22Rv1 (cell line): ENCODE results near the gene MYL5.

Experiments
- H3K27ac ChIP-seq: fragments of 450-650 bp; 2 replicates; pipeline ENCODE4 v1.5.1; 2017
- CTCF ChIP-seq: fragments of 450-650 bp; IDR thresholded peaks from 2 replicates; pipeline ENCODE4 v1.5.1; 2017; ENCODE audit warnings: mild to moderate bottlenecking
- ZFX ChIP-seq: fragments of 450-650 bp; IDR thresholded peaks from 2 replicates; pipeline ENCODE4 v1.6.1; 2017; ENCODE audit warnings: antibody characterized with exemption, borderline replicate concordance

The MYL5 gene

GRCh38 chr4:651884-652642, 22.3 kb upstream of the MYL5 start:
- H3K27ac ChIP-seq, result no peak overlapping the region
- TF ChIP-seq CTCF (no peak), ZFX (no peak)

GRCh38 chr4:653080-653821, 21.1 kb upstream of the MYL5 start:
- no peak for TF ChIP-seq CTCF
- TF ChIP-seq ZFX, result no peak
- no peak overlapping the region for H3K27ac ChIP-seq

- H3K27ac ChIP-seq, result no peak overlapping the region
- TF ChIP-seq CTCF (no peak), ZFX (no peak)
These were observed 20.4 kb upstream of the MYL5 start for GRCh38 chr4:653831-654502.

GRCh38 chr4:654503-654845, 19.9 kb upstream of the MYL5 start:
- H3K27ac ChIP-seq, result no peak overlapping the region
- TF ChIP-seq CTCF (no peak), ZFX (no peak)

- TF ChIP-seq CTCF (no peak), ZFX (no peak)
- H3K27ac ChIP-seq, result no peak overlapping the region
These were observed 19.4 kb upstream of the MYL5 start for GRCh38 chr4:654871-655463.

GRCh38 chr4:655464-656151, 18.7 kb upstream of the MYL5 start:
- TF ChIP-seq CTCF (no peak), ZFX (no peak)
- H3K27ac ChIP-seq, result no peak overlapping the region
